GM12878 (cell line): ENCODE measurements around the gene TTLL12. TPM values are rescaled to one million over a fixed set of nuclear protein-coding genes. Genes with fewer than 3 reads are reported as not detected.

Source experiments
- ATAC-seq: fragments of 200-7000 bp; cut with Tn5 transposase; 3 replicates; pipeline ENCODE4 v1.9.1; 2020; ENCODE audit warnings: mild to moderate bottlenecking, moderate library complexity
- BruUV-seq: library from RNA; stranded (reverse); fragments of 400-500 nt; replicated peaks from 2 replicates; lab custom pipeline; 2021; lab: Mats Ljungman, UMichigan
- CTCF ChIA-PET: fragments of 300-600 bp; sonication (Branson Sonifier 250); formaldehyde crosslinking; extraction: SDS; loops from one replicate; lab custom pipeline; 2021; ENCODE audit warnings: inconsistent platforms; lab: Yijun Ruan, JAX
- POLR2A ChIA-PET: fragments of 350-600 bp; formaldehyde crosslinking; extraction: SDS; loops from one replicate; lab custom pipeline; 2021; ENCODE audit warnings: inconsistent platforms; lab: Charles Lee
- RAD21 ChIA-PET: fragments of 300-600 bp; sonication (Branson Sonifier 250); formaldehyde crosslinking; loops from one replicate; lab custom pipeline; 2023; ENCODE audit warnings: antibody characterized with exemption; ENCODE audit not compliant: unreplicated experiment; lab: Charles Lee
- SMC1A ChIA-PET: fragments of 300-600 bp; sonication (Branson Sonifier 250); formaldehyde crosslinking; loops from one replicate; lab custom pipeline; 2023; ENCODE audit not compliant: unreplicated experiment, uncharacterized antibody; lab: Charles Lee
- DNase-seq: peaks from one replicate; pipeline ENCODE4 v3.0.0-alpha.2; 2011; ENCODE audit warnings: low read depth, low spot score
- FAIRE-seq: peaks from 3 replicates; lab custom pipeline; 2011; peaks lifted over from hg19 to GRCh38; lab: Jason Lieb, UNC
- H2AFZ ChIP-seq: 2 replicates; pipeline ENCODE4 v1.6.0; 2011; ENCODE audit warnings: low read depth, low read length, control low read depth; ENCODE audit not compliant: control insufficient read depth
- H3K27ac ChIP-seq: 2 replicates; pipeline ENCODE4 v1.5.1; 2011; ENCODE audit warnings: control low read depth; ENCODE audit not compliant: control insufficient read depth, insufficient read depth
- H3K27me3 ChIP-seq, 2 experiments: replicated peaks in 1 of 2; 2 replicates each; pipeline versions ENCODE4 v1.6.0 to v1.6.1; 2011; ENCODE audit warnings: low read length in 1 of 2; ENCODE audit not compliant: control insufficient read depth in 2 of 2, insufficient read depth in 2 of 2
- H3K36me3 ChIP-seq, 2 experiments: 2 replicates each; pipeline ENCODE4 v1.5.1; 2011; ENCODE audit warnings: low read length in 1 of 2; ENCODE audit not compliant: control insufficient read depth in 2 of 2, insufficient read depth in 2 of 2
- H3K4me1 ChIP-seq: 2 replicates; pipeline ENCODE4 v1.6.1; 2011; ENCODE audit warnings: mild to moderate bottlenecking, low read length, moderate library complexity, mixed read lengths; ENCODE audit not compliant: control insufficient read depth, insufficient read depth
- H3K4me2 ChIP-seq: 2 replicates; pipeline ENCODE4 v1.6.0; 2011; ENCODE audit warnings: control low read depth; ENCODE audit not compliant: control insufficient read depth, insufficient read depth
- H3K4me3 ChIP-seq: fragments of 200-600 bp; sonication (generic); 2 replicates; pipeline ENCODE4 v1.5.1; 2016
- H3K79me2 ChIP-seq: 2 replicates; pipeline ENCODE4 v1.6.0; 2011; ENCODE audit warnings: low read length; ENCODE audit not compliant: control insufficient read depth, insufficient read depth
- H3K9ac ChIP-seq: 2 replicates; pipeline ENCODE4 v1.8.0; 2011; ENCODE audit warnings: low read length, control low read depth, mixed read lengths; ENCODE audit not compliant: control insufficient read depth, insufficient read depth
- H3K9me3 ChIP-seq: replicated peaks from 3 replicates; pipeline ENCODE4 v1.5.1; 2011; ENCODE audit warnings: mild to moderate bottlenecking, low read length; ENCODE audit not compliant: control insufficient read depth, insufficient read depth
- H4K20me1 ChIP-seq: 2 replicates; pipeline ENCODE4 v1.6.0; 2011; ENCODE audit not compliant: control insufficient read depth, insufficient read depth
- BRCA1 ChIP-seq: IDR thresholded peaks from 2 replicates; pipeline ENCODE4 v1.6.1; 2011; ENCODE audit warnings: low read depth, low read length, improper control_type of control experiment
- EED ChIP-seq: sonication (generic); IDR thresholded peaks from 2 replicates; pipeline ENCODE4 v1.6.1; 2016; ENCODE audit warnings: antibody characterized with exemption, low read depth
- FOS ChIP-seq: IDR thresholded peaks from 3 replicates; pipeline ENCODE4 v1.6.1; 2011; ENCODE audit warnings: borderline replicate concordance; ENCODE audit not compliant: insufficient read length; ENCODE audit errors: extremely low read depth
- KDM1A ChIP-seq: fragments of 200-600 bp; sonication (generic); IDR thresholded peaks from 2 replicates; pipeline ENCODE4 v1.6.1; 2016; ENCODE audit warnings: borderline replicate concordance
- MEF2B ChIP-seq: fragments of 450-650 bp; IDR thresholded peaks from 2 replicates; pipeline ENCODE4 v1.6.1; 2018; ENCODE audit warnings: mild to moderate bottlenecking, moderate library complexity; ENCODE audit not compliant: partially characterized antibody, poor library complexity, severe bottlenecking
- POLR2A ChIP-seq: IDR thresholded peaks from 2 replicates; pipeline ENCODE4 v1.6.1; 2011; ENCODE audit warnings: low read depth, mild to moderate bottlenecking, low read length
- POLR2AphosphoS2 ChIP-seq: IDR thresholded peaks from 2 replicates; pipeline ENCODE4 v1.6.1; 2011; ENCODE audit warnings: low read depth, mild to moderate bottlenecking, low read length, improper control_type of control experiment, moderate library complexity
- RELA ChIP-seq: fragments of 450-650 bp; IDR thresholded peaks from 2 replicates; pipeline ENCODE4 v1.8.0; 2014; ENCODE audit warnings: borderline replicate concordance; ENCODE audit not compliant: partially characterized antibody
- RFX5 ChIP-seq: IDR thresholded peaks from 2 replicates; pipeline ENCODE4 v1.6.1; 2011; ENCODE audit warnings: low read depth, low read length, improper control_type of control experiment
- SMAD5 ChIP-seq: IDR thresholded peaks from 2 replicates; pipeline ENCODE4 v1.6.1; 2016; ENCODE audit warnings: antibody characterized with exemption, low read depth
- SRF ChIP-seq, 2 experiments: IDR thresholded peaks; 2 replicates each; pipeline ENCODE4 v1.6.1; 2011; ENCODE audit warnings: low read depth in 2 of 2, low read length in 2 of 2, mild to moderate bottlenecking in 1 of 2, moderate library complexity in 1 of 2
- STAT1 ChIP-seq: fragments of 450-650 bp; conservative IDR thresholded peaks from 2 replicates; pipeline ENCODE4 v1.6.1; 2014; ENCODE audit warnings: antibody characterized with exemption, mild to moderate bottlenecking
- TCF3 ChIP-seq: IDR thresholded peaks from 2 replicates; pipeline ENCODE4 v1.6.1; 2012; ENCODE audit warnings: low read depth, mild to moderate bottlenecking, low read length, borderline replicate concordance; ENCODE audit not compliant: insufficient read depth
- WRNIP1 ChIP-seq: IDR thresholded peaks from 2 replicates; pipeline ENCODE4 v1.6.1; 2011; ENCODE audit warnings: low read depth, low read length, improper control_type of control experiment, borderline replicate concordance
- ZNF217 ChIP-seq: fragments of 450-650 bp; IDR thresholded peaks from 2 replicates; pipeline ENCODE4 v1.6.1; 2017; ENCODE audit warnings: antibody characterized with exemption, mild to moderate bottlenecking
- WGBS: methylation state at CpG from one replicate; pipeline ENCODE4 v1.1.6; 2016; ENCODE audit warnings: low lambda C conversion rate; ENCODE audit not compliant: insufficient replicate concordance, insufficient coverage; ENCODE audit errors: missing lambda C conversion rate; 5-methylcytosine and 5-hydroxymethylcytosine counted together
- in situ Hi-C: fragments of 300-500 bp; cut with MboI; formaldehyde crosslinking; loops from 9 replicates; pipeline ENCODE4 v1.14.3; 2018; ENCODE audit warnings: mixed read lengths
- intact Hi-C: fragments of 100-400 bp; cut with micrococcal nuclease; formaldehyde crosslinking; loops from one replicate; pipeline ENCODE4 v1.14.2; 2022; ENCODE audit not compliant: unreplicated experiment
- polyA plus RNA-seq, 11 experiments: library from polyadenylated mRNA; depleted of rRNA in 4 of 11; unstranded in 6 of 11; stranded (reverse) in 5 of 11; fragments of >200 nt; fragmentation: Nextera tagmentation in 4 of 11; fragmentation: Illumina TruSeq in 1 of 11; extraction: Ambion mirVana in 4 of 11; extraction: Trizol in 1 of 11; gene quantifications; 1 replicate in 1 of 11; 2 replicates in 10 of 11; pipeline versions ENCODE4 v1.2.1 to v1.2.3, GENCODE V29; 2011 to 2016; ENCODE audit warnings: inconsistent platforms in 2 of 11, missing spikeins in 2 of 11, low read depth in 1 of 11
- total RNA-seq, 4 experiments: library from RNA; depleted of rRNA in 3 of 4; stranded (reverse); fragments of >200 nt in 3 of 4; fragmentation: Illumina TruSeq in 1 of 4; extraction: Trizol in 1 of 4; gene quantifications; 2 replicates each; pipeline versions ENCODE4 v1.2.1 to v1.2.3, GENCODE V29; 2013 to 2021
- TF ChIP-seq, protein P1 (sequence below): fragments of 450-650 bp; IDR thresholded peaks from 2 replicates; pipeline ENCODE4 v1.6.1; 2017; ENCODE audit warnings: borderline replicate concordance
- TF ChIP-seq, protein P2 (sequence below): IDR thresholded peaks from 2 replicates; pipeline ENCODE4 v1.6.1; 2011; ENCODE audit warnings: low read depth, mild to moderate bottlenecking, low read length, moderate library complexity, borderline replicate concordance; ENCODE audit errors: extremely low read depth
- TF ChIP-seq, protein P3 (sequence below): IDR thresholded peaks from 2 replicates; pipeline ENCODE4 v1.6.1; 2011; ENCODE audit warnings: low read depth, low read length, improper control_type of control experiment, borderline replicate concordance
- TF ChIP-seq, protein P4 (sequence below): fragments of 450-650 bp; IDR thresholded peaks from 2 replicates; pipeline ENCODE4 v1.6.1; 2016; ENCODE audit warnings: mild to moderate bottlenecking, moderate library complexity, borderline replicate concordance

TTLL12 gene
- total and polyA plus RNA-seq, 10 of the 15 experiments (the other 5 are each of a cell fraction or from before 2014, with no cell fraction given): 1.00 to 89.8 (median 38.5) TPM

DNA sequence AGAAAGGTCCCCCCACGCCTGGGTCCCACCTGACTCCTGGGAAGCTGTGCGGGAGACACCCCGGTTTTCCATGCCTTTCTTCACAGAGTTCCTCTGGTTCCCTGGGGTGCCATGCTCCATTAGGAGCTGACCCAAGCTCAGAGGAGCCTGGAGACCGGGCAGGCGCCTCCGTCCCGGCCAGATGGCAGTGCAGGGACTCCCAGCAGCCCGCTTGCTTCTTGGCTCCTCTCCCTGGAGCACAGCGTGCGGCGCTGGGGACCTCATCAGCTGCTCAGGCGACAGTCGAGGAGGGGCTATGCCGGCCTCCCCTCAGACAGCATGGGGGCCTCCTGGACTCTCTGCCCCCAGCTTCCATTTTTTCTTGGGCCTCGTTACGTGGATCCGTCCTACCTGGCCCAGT, 13.1 kb upstream of the TTLL12 start (continued):
- TF ChIP-seq, protein P1, sequence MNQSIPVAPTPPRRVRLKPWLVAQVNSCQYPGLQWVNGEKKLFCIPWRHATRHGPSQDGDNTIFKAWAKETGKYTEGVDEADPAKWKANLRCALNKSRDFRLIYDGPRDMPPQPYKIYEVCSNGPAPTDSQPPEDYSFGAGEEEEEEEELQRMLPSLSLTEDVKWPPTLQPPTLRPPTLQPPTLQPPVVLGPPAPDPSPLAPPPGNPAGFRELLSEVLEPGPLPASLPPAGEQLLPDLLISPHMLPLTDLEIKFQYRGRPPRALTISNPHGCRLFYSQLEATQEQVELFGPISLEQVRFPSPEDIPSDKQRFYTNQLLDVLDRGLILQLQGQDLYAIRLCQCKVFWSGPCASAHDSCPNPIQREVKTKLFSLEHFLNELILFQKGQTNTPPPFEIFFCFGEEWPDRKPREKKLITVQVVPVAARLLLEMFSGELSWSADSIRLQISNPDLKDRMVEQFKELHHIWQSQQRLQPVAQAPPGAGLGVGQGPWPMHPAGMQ: no peak
- TF ChIP-seq POLR2AphosphoS2: no peak
- TF ChIP-seq STAT1: no peak
- no peak for TF ChIP-seq TCF3
- no peak for TF ChIP-seq RFX5
- no peak for TF ChIP-seq POLR2A
- TF ChIP-seq, protein P2, sequence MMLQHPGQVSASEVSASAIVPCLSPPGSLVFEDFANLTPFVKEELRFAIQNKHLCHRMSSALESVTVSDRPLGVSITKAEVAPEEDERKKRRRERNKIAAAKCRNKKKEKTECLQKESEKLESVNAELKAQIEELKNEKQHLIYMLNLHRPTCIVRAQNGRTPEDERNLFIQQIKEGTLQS: no peak
- TF ChIP-seq, all 136 proteins: peak for 0

DNA sequence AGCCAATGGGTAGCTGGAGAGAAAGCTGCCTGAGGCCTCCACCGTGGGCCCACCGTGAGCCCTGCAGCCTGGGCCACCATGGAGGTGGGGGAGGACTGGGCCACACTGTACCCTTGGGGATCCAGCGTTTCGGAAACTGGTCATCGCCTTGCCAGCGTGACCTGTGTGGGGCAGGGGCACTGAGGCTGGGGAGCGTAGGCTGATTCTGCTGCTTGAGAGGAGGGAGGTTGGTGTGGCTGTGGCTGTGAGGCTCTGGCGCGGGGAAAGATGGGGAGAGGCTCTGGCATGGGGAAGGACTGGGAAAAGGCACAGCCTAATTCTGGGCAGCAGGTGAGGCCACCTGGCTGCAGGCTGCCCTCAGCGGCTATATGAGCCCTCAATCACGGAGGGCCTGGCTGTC, 12.6 kb upstream of the TTLL12 start:
- ChIA-PET RAD21 (no interaction called here), CTCF (no interaction called here), SMC1A (no interaction called here), POLR2A (no interaction called here)
- FAIRE-seq (no peak), ATAC-seq (no peak), DNase-seq (no peak)
- Histone ChIP-seq H3K4me3 (no peak overlapping the region), H3K9ac (no peak overlapping the region), H4K20me1 (no peaks in the 10 kb centered on the region), H3K27me3 (peaks cover 0 to 2% of the 10 kb centered on the region in 2 experiments; a peak in 2 of 4 replicates), H3K27ac (no peak overlapping the region), H3K79me2 (no peaks in the 10 kb centered on the region), H2AFZ (no peak overlapping the region), H3K4me2 (no peak overlapping the region), H3K36me3 (no peaks in the 10 kb centered on the region), H3K9me3 (no peaks in the 10 kb centered on the region), H3K4me1 (no peaks in the 10 kb centered on the region)
- in situ Hi-C loops (no loop called here), intact Hi-C loops (no loop called here)
- 50% methylated on average over 11 of the region's 11 CpGs for WGBS
- no TSS peak for BruUV-seq
- no peak for TF ChIP-seq FOS
- no peak for TF ChIP-seq SMAD5
- TF ChIP-seq, protein P3, sequence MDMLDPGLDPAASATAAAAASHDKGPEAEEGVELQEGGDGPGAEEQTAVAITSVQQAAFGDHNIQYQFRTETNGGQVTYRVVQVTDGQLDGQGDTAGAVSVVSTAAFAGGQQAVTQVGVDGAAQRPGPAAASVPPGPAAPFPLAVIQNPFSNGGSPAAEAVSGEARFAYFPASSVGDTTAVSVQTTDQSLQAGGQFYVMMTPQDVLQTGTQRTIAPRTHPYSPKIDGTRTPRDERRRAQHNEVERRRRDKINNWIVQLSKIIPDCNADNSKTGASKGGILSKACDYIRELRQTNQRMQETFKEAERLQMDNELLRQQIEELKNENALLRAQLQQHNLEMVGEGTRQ: no peak
- TF ChIP-seq ZNF217: no peak
- TF ChIP-seq MEF2B: no peak
- no peak for TF ChIP-seq SRF (IDR thresholded peaks at IDR 0.05; ENCODE audit: low read depth in 2 of 2, low read length in 2 of 2)
- no peak for TF ChIP-seq RELA
- TF ChIP-seq, protein P4, sequence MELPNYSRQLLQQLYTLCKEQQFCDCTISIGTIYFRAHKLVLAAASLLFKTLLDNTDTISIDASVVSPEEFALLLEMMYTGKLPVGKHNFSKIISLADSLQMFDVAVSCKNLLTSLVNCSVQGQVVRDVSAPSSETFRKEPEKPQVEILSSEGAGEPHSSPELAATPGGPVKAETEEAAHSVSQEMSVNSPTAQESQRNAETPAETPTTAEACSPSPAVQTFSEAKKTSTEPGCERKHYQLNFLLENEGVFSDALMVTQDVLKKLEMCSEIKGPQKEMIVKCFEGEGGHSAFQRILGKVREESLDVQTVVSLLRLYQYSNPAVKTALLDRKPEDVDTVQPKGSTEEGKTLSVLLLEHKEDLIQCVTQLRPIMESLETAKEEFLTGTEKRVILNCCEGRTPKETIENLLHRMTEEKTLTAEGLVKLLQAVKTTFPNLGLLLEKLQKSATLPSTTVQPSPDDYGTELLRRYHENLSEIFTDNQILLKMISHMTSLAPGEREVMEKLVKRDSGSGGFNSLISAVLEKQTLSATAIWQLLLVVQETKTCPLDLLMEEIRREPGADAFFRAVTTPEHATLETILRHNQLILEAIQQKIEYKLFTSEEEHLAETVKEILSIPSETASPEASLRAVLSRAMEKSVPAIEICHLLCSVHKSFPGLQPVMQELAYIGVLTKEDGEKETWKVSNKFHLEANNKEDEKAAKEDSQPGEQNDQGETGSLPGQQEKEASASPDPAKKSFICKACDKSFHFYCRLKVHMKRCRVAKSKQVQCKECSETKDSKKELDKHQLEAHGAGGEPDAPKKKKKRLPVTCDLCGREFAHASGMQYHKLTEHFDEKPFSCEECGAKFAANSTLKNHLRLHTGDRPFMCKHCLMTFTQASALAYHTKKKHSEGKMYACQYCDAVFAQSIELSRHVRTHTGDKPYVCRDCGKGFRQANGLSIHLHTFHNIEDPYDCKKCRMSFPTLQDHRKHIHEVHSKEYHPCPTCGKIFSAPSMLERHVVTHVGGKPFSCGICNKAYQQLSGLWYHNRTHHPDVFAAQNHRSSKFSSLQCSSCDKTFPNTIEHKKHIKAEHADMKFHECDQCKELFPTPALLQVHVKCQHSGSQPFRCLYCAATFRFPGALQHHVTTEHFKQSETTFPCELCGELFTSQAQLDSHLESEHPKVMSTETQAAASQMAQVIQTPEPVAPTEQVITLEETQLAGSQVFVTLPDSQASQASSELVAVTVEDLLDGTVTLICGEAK: no peak
- no peak for TF ChIP-seq EED
- TF ChIP-seq WRNIP1: no peak
- no peak for TF ChIP-seq BRCA1
- no peak for TF ChIP-seq KDM1A
